ENCODE measurements around the gene EIF4H.
"Not testable (repeated sequence)": the region's sequence is repeated elsewhere in the genome, so short reads cannot be mapped to it uniquely, and the experiment has no call there.

EIF4H gene

GRCh38 chr7:74176555-74176954 is 2.4 kb downstream of the EIF4H start:
- DNase-seq: no peak

- no peak for DNase-seq
Measured at GRCh38 chr7:74178632-74179031, 4.5 kb downstream of the EIF4H start.

GRCh38 chr7:74179935-74180604 is 5.9 kb downstream of the EIF4H start:
- no peak for DNase-seq

- DNase-seq: no peak
Measured at GRCh38 chr7:74180866-74181265, 6.7 kb downstream of the EIF4H start.

- no peak for DNase-seq
Measured at GRCh38 chr7:74181821-74182220, 7.7 kb downstream of the EIF4H start.

- no peak for DNase-seq
Measured at GRCh38 chr7:74182453-74183090, 8.4 kb downstream of the EIF4H start.

GRCh38 chr7:74183142-74183541 is 9.0 kb downstream of the EIF4H start:
- no peak for DNase-seq

GRCh38 chr7:74183653-74184450 is 9.7 kb downstream of the EIF4H start:
- no peak for DNase-seq

- DNase-seq: no peak
Measured at GRCh38 chr7:74185016-74185415, 10.9 kb downstream of the EIF4H start.

GRCh38 chr7:74185636-74186035 is 11.5 kb downstream of the EIF4H start:
- DNase-seq: no peak

GRCh38 chr7:74187915-74188675 is 13.9 kb downstream of the EIF4H start:
- DNase-seq: no peak

- DNase-seq: no peak
Measured at GRCh38 chr7:74190259-74190658, 16.1 kb downstream of the EIF4H start.

- no peak for DNase-seq
Measured at GRCh38 chr7:74191231-74191630, 17.1 kb downstream of the EIF4H start.

- DNase-seq: no peak
Measured at GRCh38 chr7:74193054-74193453, 18.9 kb downstream of the EIF4H start.

- no peak for DNase-seq
Measured at GRCh38 chr7:74193913-74194312, 19.8 kb downstream of the EIF4H start.

- DNase-seq: no peak
Measured at GRCh38 chr7:74194686-74195085, 20.5 kb downstream of the EIF4H start.

GRCh38 chr7:74195139-74195860 is 21.1 kb downstream of the EIF4H start:
- not testable (repeated sequence) for DNase-seq

GRCh38 chr7:74195968-74196654 is 22.0 kb downstream of the EIF4H start:
- DNase-seq: not testable (repeated sequence)

GRCh38 chr7:74197449-74198124 is 23.4 kb downstream of the EIF4H start:
- DNase-seq: no peak

- no peak for DNase-seq
Measured at GRCh38 chr7:74199551-74200355, 25.6 kb downstream of the EIF4H start.
